ENCODE data around the gene NCKAP5.

NCKAP5 gene

GRCh38 chr2:132936791-132937190 lies 631.5 kb downstream of the NCKAP5 start:
- peaks cover 1% of the 10 kb centered on the region for H3K27me3 ChIP-seq (ENCODE audit: insufficient read depth, poor library complexity, severe bottlenecking)

DNA sequence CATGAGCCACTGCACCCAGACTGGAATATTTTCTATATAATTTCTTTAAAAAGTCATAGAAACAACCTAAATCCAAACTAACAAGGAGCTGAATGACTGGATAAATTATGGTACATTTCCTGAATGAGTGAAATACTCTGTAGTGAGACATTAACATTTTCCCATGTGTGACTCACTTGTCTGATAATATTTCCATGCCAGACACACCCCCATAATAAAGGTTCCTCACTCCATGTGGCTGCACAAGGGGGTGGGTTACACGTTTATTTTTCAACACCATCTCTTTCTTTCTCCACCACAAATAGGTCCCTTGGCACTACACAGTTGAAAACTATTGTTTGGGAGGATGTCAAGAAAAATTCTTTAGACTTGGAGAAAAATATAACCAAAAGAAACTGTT lies 632.0 kb downstream of the NCKAP5 start:
- no peaks in the 10 kb centered on the region for H3K4me1 ChIP-seq (ENCODE audit: insufficient read depth, poor library complexity, severe bottlenecking)
- no peak overlapping the region for H3K27ac ChIP-seq (ENCODE audit: poor library complexity, severe bottlenecking)
- no peak for TF ChIP-seq CTCF (IDR thresholded peaks at IDR 0.05; ENCODE audit: poor library complexity, severe bottlenecking)
- no peak for DNase-seq (ENCODE audit: low spot score)
- peaks cover 5% of the 10 kb centered on the region for H3K27me3 ChIP-seq (ENCODE audit: insufficient read depth, poor library complexity, severe bottlenecking)
- ATAC-seq (ENCODE audit: low read depth): no peak
- no peaks in the 10 kb centered on the region for H3K9me3 ChIP-seq (ENCODE audit: severe bottlenecking)
- H3K36me3 ChIP-seq (ENCODE audit: low read depth): no peaks in the 10 kb centered on the region
- H3K4me3 ChIP-seq (ENCODE audit: severe bottlenecking): no peak overlapping the region

More at GRCh38 chr2:132936791-132937190, 631.5 kb downstream of the NCKAP5 start:
- no peak overlapping the region for H3K27ac ChIP-seq (ENCODE audit: poor library complexity, severe bottlenecking)
- TF ChIP-seq CTCF (IDR thresholded peaks at IDR 0.05; ENCODE audit: poor library complexity, severe bottlenecking): no peak
- no peaks in the 10 kb centered on the region for H3K36me3 ChIP-seq (ENCODE audit: low read depth)
- H3K4me3 ChIP-seq (ENCODE audit: severe bottlenecking): no peak overlapping the region
- DNase-seq (ENCODE audit: low spot score) (no peak), ATAC-seq (ENCODE audit: low read depth) (no peak)
- no peaks in the 10 kb centered on the region for H3K4me1 ChIP-seq (ENCODE audit: insufficient read depth, poor library complexity, severe bottlenecking)
- H3K9me3 ChIP-seq (ENCODE audit: severe bottlenecking): no peaks in the 10 kb centered on the region

GRCh38 chr2:132929786-132930185 lies 638.5 kb downstream of the NCKAP5 start:
- H3K4me1 ChIP-seq (ENCODE audit: insufficient read depth, poor library complexity, severe bottlenecking): no peaks in the 10 kb centered on the region
- no peak overlapping the region for H3K27ac ChIP-seq (ENCODE audit: poor library complexity, severe bottlenecking)
- no peak overlapping the region for H3K4me3 ChIP-seq (ENCODE audit: severe bottlenecking)
- ATAC-seq (ENCODE audit: low read depth) (no peak), DNase-seq (ENCODE audit: low spot score) (no peak)
- H3K36me3 ChIP-seq (ENCODE audit: low read depth): no peaks in the 10 kb centered on the region
- peaks cover 5% of the 10 kb centered on the region for H3K27me3 ChIP-seq (ENCODE audit: insufficient read depth, poor library complexity, severe bottlenecking)
- no peak for TF ChIP-seq CTCF (IDR thresholded peaks at IDR 0.05; ENCODE audit: poor library complexity, severe bottlenecking)
- H3K9me3 ChIP-seq (ENCODE audit: severe bottlenecking): no peaks in the 10 kb centered on the region

DNA sequence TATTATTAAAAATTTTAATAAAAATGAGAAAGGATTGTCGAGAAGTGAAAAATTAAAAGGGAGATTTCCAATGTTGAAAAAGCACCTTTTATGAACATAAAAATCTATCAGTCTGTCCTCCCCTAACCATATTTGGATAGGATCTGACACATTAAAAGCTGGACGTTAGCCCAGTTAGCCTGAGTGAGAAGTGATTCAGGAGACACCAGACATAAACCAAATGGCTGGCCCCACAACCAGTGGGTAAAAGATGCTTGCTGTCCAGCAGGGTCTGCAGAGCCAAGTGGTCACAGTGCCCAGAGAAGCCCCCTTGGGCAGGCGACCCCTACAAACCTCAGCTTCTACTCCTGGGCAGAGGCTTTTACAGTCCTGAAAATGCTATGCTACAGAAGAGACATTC lies 644.5 kb downstream of the NCKAP5 start:
- H3K27me3 ChIP-seq (ENCODE audit: insufficient read depth, poor library complexity, severe bottlenecking): no peaks in the 10 kb centered on the region
- H3K36me3 ChIP-seq (ENCODE audit: low read depth): no peaks in the 10 kb centered on the region
- no peaks in the 10 kb centered on the region for H3K9me3 ChIP-seq (ENCODE audit: severe bottlenecking)
- TF ChIP-seq CTCF (IDR thresholded peaks at IDR 0.05; ENCODE audit: poor library complexity, severe bottlenecking): no peak
- no peak for DNase-seq (ENCODE audit: low spot score)
- H3K4me1 ChIP-seq (ENCODE audit: insufficient read depth, poor library complexity, severe bottlenecking): no peaks in the 10 kb centered on the region
- H3K4me3 ChIP-seq (ENCODE audit: severe bottlenecking): no peak overlapping the region
- peak; percentile 36; the same call in 1 of the 3 replicates for ATAC-seq (ENCODE audit: low read depth)
- H3K27ac ChIP-seq (ENCODE audit: poor library complexity, severe bottlenecking): no peak overlapping the region

DNA sequence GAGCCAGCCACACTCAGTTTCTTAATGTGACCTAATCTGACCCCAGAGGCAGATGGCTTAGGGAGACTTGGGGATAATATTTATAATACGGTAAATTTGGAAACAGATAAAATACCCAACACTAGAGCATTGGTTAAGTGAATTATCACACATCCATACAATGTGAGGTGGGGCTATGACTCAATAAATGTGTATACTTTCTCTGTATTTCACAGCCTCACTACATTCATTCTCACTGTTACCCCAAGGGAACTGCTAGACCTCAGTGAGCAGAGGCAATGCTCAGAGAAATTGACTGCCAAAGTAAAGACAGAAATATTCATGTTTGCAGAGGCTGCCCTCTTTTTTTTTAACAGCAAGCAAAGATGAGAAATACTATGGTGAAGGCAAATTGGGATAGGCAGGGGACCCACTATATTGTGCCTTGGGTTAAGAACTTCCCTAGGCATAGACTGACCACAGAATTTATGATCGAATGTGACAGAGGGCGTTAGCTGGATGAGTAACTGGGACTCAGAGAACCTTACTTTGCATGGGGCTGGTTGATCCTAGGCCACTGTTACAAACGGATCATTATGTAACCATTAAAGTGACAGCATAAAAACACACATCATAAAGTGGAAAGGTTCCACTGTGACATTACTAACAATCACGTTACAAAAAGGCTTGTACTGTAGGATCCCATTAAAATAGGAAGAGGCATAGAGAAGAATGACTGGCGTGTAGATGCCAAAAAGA lies 652.3 kb downstream of the NCKAP5 start:
- H3K27ac ChIP-seq (ENCODE audit: poor library complexity, severe bottlenecking): no peak overlapping the region
- H3K4me1 ChIP-seq (ENCODE audit: insufficient read depth, poor library complexity, severe bottlenecking): no peaks in the 10 kb centered on the region
- DNase-seq (ENCODE audit: low spot score) (no peak), ATAC-seq (ENCODE audit: low read depth) (no peak)
- no peak overlapping the region for H3K4me3 ChIP-seq (ENCODE audit: severe bottlenecking)
- TF ChIP-seq CTCF (IDR thresholded peaks at IDR 0.05; ENCODE audit: poor library complexity, severe bottlenecking): no peak
- H3K27me3 ChIP-seq (ENCODE audit: insufficient read depth, poor library complexity, severe bottlenecking): no peaks in the 10 kb centered on the region
- H3K36me3 ChIP-seq (ENCODE audit: low read depth): no peaks in the 10 kb centered on the region
- H3K9me3 ChIP-seq (ENCODE audit: severe bottlenecking): no peaks in the 10 kb centered on the region

Data from RWPE2 (cell line).